Adrenal gland (tissue), 12 donors: ENCODE measurements around the gene WFS1. TPM values are rescaled to one million over a fixed set of nuclear protein-coding genes. Genes with fewer than 3 reads are reported as not detected.

Experiments used
- DNase-seq, 7 donors: peaks; one replicate each; pipeline ENCODE4 v3.0.0-alpha.2; 2019 to 2020
- H3K27ac ChIP-seq, 5 donors: fragments of 200-600 bp; sonication (generic) in 4 of 5; 1 replicate in 3 of 5; 2 replicates in 2 of 5; pipeline versions ENCODE4 v1.5.1 to v1.8.0; 2016 to 2020; ENCODE audit warnings: mild to moderate bottlenecking in 1 of 5
- H3K27me3 ChIP-seq: fragments of 200-600 bp; 2 replicates; pipeline ENCODE4 v1.8.0; 2021
- H3K36me3 ChIP-seq, 2 donors: fragments of 200-600 bp; replicated peaks in 1 of 2; 1 replicate in 1 of 2; 2 replicates in 1 of 2; pipeline versions ENCODE4 v1.5.1 to v1.8.0; 2018 to 2022
- H3K4me1 ChIP-seq, 2 donors: fragments of 200-600 bp; replicated peaks in 1 of 2; 1 replicate in 1 of 2; 2 replicates in 1 of 2; pipeline versions ENCODE4 v1.5.1 to v1.8.0; 2018 to 2021
- H3K4me3 ChIP-seq, 4 donors: fragments of 200-600 bp; sonication (generic) in 3 of 4; one replicate each; pipeline ENCODE4 v1.5.1; 2016 to 2018
- H3K9me3 ChIP-seq, 3 donors: fragments of 200-600 bp; sonication (generic) in 1 of 3; replicated peaks in 1 of 3; 1 replicate in 2 of 3; 2 replicates in 1 of 3; pipeline versions ENCODE4 v1.5.1 to v1.8.0; 2016 to 2021
- CTCF ChIP-seq, 6 experiments: fragments of 450-650 bp in 4 of 6; fragments of 200-600 bp in 2 of 6; sonication (generic) in 1 of 6; IDR thresholded peaks; 1 replicate in 5 of 6; 2 replicates in 1 of 6; pipeline versions ENCODE4 v1.5.1 to v1.8.0; 2016 to 2021; ENCODE audit warnings: antibody characterized with exemption in 6 of 6, mild to moderate bottlenecking in 2 of 6, moderate library complexity in 1 of 6
- POLR2A ChIP-seq, 2 donors: fragments of 450-650 bp; IDR thresholded peaks; one replicate each; pipeline ENCODE4 v1.6.1; 2017; ENCODE audit warnings: antibody characterized with exemption in 2 of 2, mild to moderate bottlenecking in 2 of 2, moderate library complexity in 1 of 2
- WGBS, 4 donors: extraction: QIAGEN DNeasy Blood & Tissue Kit in 2 of 4; methylation state at CpG; one replicate each; pipeline versions ENCODE4 v1.1.5 to v1.1.7; 2013 to 2017; 5-methylcytosine and 5-hydroxymethylcytosine counted together
- intact Hi-C, 2 donors: fragments of 100-400 bp; cut with DNase I; formaldehyde crosslinking; loops; one replicate each; pipeline versions ENCODE4 v1.14.1 to v1.15.0; 2022 to 2023
- polyA plus RNA-seq, 3 donors: library from polyadenylated mRNA; stranded (reverse); fragments of 200-250 nt in 2 of 3; fragments of 350-450 nt in 1 of 3; fragmentation: Illumina TruSeq in 1 of 3; extraction: RNeasy Lipid Tissue Mini Kit (QIAGEN cat#74804) in 1 of 3; gene quantifications; one replicate each; pipeline ENCODE4 v1.2.3, GENCODE V29; 2013 to 2014
- total RNA-seq, 9 donors: library from RNA; depleted of rRNA in 4 of 9; stranded (reverse); fragments of >200 nt in 4 of 9; fragments of 120-200 nt in 1 of 9; fragmentation: NEBNext Ultra II Directional in 1 of 9; extraction: Animal tissue kit (Norgen Biotek cat#: 25700) in 1 of 9; gene quantifications; one replicate each; pipeline versions ENCODE4 v1.1.0 to v1.2.4, GENCODE V29; 2013 to 2023
- donor health status: healthy with polysubstance abuse.
- donor health status: Bipolar disorder and iron deficiency.
- donor health status: DM: yes; HTN: yes; CAD: no.
- donor health status: DM: no; HTN: no; CAD: no.
- donor health status: DM: no; HTN: no; CAD: no.
- donor health status: DM: yes; HTN: yes; CAD: no.

The WFS1 gene
- total and polyA plus RNA-seq, 12 donors: 20.8 to 64.4 (median 33.1) TPM

GRCh38 chr4:6336166-6336565, 66.5 kb downstream of the WFS1 start:
- H3K27ac ChIP-seq: no peak overlapping the region
- peaks cover 11% of the 10 kb centered on the region for H3K27me3 ChIP-seq
- no peaks in the 10 kb centered on the region for H3K36me3 ChIP-seq
- no peaks in the 10 kb centered on the region for H3K4me1 ChIP-seq
- 62 to 85% (median 67%) methylated on average over 10 to 13 of the region's 13 CpGs for WGBS, 4 donors
- no peaks in the 10 kb centered on the region for H3K9me3 ChIP-seq
- TF ChIP-seq CTCF (IDR thresholded peaks at IDR 0.05): no peak
- no peak for TF ChIP-seq POLR2A (IDR thresholded peaks at IDR 0.05)
- intact Hi-C loops: loop anchor here in 1 of 2 donors (10.0 kb wide), 1 partner anchor 209 kb away; no protein-coding TSS in a partner anchor
- DNase-seq: no peak
- no peak overlapping the region for H3K4me3 ChIP-seq

GRCh38 chr4:6337331-6337935, 67.8 kb downstream of the WFS1 start:
- WGBS, 4 donors: 33 to 41% (median 34%) methylated on average over 16 to 19 of the region's 19 CpGs
- Histone ChIP-seq H3K4me1 (no peaks in the 10 kb centered on the region), H3K27ac (no peak overlapping the region), H3K4me3 (no peak overlapping the region), H3K27me3 (peaks cover 11% of the 10 kb centered on the region), H3K9me3 (no peaks in the 10 kb centered on the region), H3K36me3 (no peaks in the 10 kb centered on the region)
- DNase-seq: no peak
- no peak for TF ChIP-seq CTCF (IDR thresholded peaks at IDR 0.05)
- TF ChIP-seq POLR2A (IDR thresholded peaks at IDR 0.05): no peak
- intact Hi-C loops: loop anchor here in 1 of 2 donors (10.0 kb wide), 1 partner anchor 207 kb away; no protein-coding TSS in a partner anchor

GRCh38 chr4:6338175-6338950, 68.7 kb downstream of the WFS1 start:
- intact Hi-C loops: loop anchor here in 1 of 2 donors (10.0 kb wide), 1 partner anchor 206 kb away; no protein-coding TSS in a partner anchor
- H3K27ac ChIP-seq: no peak overlapping the region
- H3K27me3 ChIP-seq: peaks cover 11% of the 10 kb centered on the region
- WGBS, 4 donors: 53 to 61% (median 59%) methylated on average over 9 to 14 of the region's 14 CpGs
- no peak overlapping the region for H3K4me3 ChIP-seq
- no peaks in the 10 kb centered on the region for H3K36me3 ChIP-seq
- no peak for DNase-seq
- no peaks in the 10 kb centered on the region for H3K4me1 ChIP-seq
- TF ChIP-seq POLR2A (IDR thresholded peaks at IDR 0.05): no peak
- no peak for TF ChIP-seq CTCF (IDR thresholded peaks at IDR 0.05)
- no peaks in the 10 kb centered on the region for H3K9me3 ChIP-seq

GRCh38 chr4:6338951-6339817, 69.5 kb downstream of the WFS1 start:
- Histone ChIP-seq H3K4me3 (no peak overlapping the region), H3K27ac (no peak overlapping the region), H3K27me3 (peaks cover 11% of the 10 kb centered on the region), H3K4me1 (no peaks in the 10 kb centered on the region), H3K36me3 (no peaks in the 10 kb centered on the region), H3K9me3 (no peaks in the 10 kb centered on the region)
- intact Hi-C loops: loop anchor here in 1 of 2 donors (10.0 kb wide), 1 partner anchor 206 kb away; no protein-coding TSS in a partner anchor
- TF ChIP-seq POLR2A (IDR thresholded peaks at IDR 0.05) (no peak), CTCF (IDR thresholded peaks at IDR 0.05) (no peak)
- DNase-seq: no peak
- WGBS, 4 donors: 65 to 75% (median 71%) methylated on average over 9 to 12 of the region's 12 CpGs
